Tibial nerve (tissue), 4 donors: ENCODE measurements around the gene OTOF.

ENCODE experiments used
- EP300 ChIP-seq, 2 donors: sonication (generic); formaldehyde crosslinking; IDR thresholded peaks; one replicate each; pipeline ENCODE4 v1.6.1; 2017; ENCODE audit warnings: antibody characterized with exemption in 2 of 2, mild to moderate bottlenecking in 1 of 2
- POLR2A ChIP-seq, 2 donors: fragments of 450-650 bp; IDR thresholded peaks; one replicate each; pipeline ENCODE4 v1.6.1; 2017; ENCODE audit warnings: antibody characterized with exemption in 2 of 2, mild to moderate bottlenecking in 2 of 2, moderate library complexity in 2 of 2
- TF ChIP-seq, protein P1 (sequence below), 5 experiments: fragments of 200-600 bp in 3 of 5; fragments of 450-650 bp in 2 of 5; sonication (generic) in 3 of 5; IDR thresholded peaks; one replicate each; pipeline ENCODE4 v1.5.1; 2016 to 2019; ENCODE audit warnings: antibody characterized with exemption in 5 of 5, mild to moderate bottlenecking in 3 of 5, moderate library complexity in 2 of 5

DNA sequence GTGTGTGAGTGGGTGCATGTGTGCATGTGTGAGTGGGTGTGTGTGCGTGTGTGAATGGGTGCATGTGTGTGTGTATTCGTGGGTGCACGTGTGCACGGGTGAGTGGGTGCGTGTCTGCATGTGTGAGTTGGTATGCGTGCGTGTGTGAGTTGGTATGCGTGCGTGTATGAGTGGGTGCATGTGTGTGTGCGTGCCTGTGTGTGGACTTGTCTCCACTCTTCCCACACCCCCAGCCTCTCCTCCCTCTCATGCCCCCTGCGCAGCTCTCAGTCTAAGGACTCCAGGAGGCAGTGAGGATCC, 5.1 kb upstream of the OTOF start:
- TF ChIP-seq, protein P1, sequence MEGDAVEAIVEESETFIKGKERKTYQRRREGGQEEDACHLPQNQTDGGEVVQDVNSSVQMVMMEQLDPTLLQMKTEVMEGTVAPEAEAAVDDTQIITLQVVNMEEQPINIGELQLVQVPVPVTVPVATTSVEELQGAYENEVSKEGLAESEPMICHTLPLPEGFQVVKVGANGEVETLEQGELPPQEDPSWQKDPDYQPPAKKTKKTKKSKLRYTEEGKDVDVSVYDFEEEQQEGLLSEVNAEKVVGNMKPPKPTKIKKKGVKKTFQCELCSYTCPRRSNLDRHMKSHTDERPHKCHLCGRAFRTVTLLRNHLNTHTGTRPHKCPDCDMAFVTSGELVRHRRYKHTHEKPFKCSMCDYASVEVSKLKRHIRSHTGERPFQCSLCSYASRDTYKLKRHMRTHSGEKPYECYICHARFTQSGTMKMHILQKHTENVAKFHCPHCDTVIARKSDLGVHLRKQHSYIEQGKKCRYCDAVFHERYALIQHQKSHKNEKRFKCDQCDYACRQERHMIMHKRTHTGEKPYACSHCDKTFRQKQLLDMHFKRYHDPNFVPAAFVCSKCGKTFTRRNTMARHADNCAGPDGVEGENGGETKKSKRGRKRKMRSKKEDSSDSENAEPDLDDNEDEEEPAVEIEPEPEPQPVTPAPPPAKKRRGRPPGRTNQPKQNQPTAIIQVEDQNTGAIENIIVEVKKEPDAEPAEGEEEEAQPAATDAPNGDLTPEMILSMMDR (IDR thresholded peaks at IDR 0.05) = no peak
- TF ChIP-seq POLR2A (IDR thresholded peaks at IDR 0.05) = no peak
- TF ChIP-seq EP300 (IDR thresholded peaks at IDR 0.05) = no peak
